ENCODE data around the gene BIRC2.

GRCh38 chr11:102419181-102419580 is 72.2 kb downstream of the BIRC2 start:
- TF ChIP-seq CTCF (conservative IDR thresholded peaks at IDR 0.05 in 1 of 2, IDR thresholded peaks at IDR 0.05 in 1 of 2; ENCODE audit: low read depth in 1 of 2, low read length in 2 of 2) (no peak), EZH2 (IDR thresholded peaks at IDR 0.05; ENCODE audit: low read length, missing control alignments) (no peak)
